ENCODE data around the gene ASTN2.
"Not testable (repeated sequence)": the region's sequence is repeated elsewhere in the genome, so short reads cannot be mapped to it uniquely, and the experiment has no call there.

The ASTN2 gene

GRCh38 chr9:116456490-116457088 lies 958.3 kb downstream of the ASTN2 start:
- Histone ChIP-seq H3K4me3 (ENCODE audit: low read depth, low read length) (no peak overlapping the region), H3K36me3 (replicated peaks) (no peaks in the 10 kb centered on the region), H3K27me3 (replicated peaks) (no peaks in the 10 kb centered on the region), H3K27ac (no peak overlapping the region)
- in situ Hi-C loops (cut with HindIII; ENCODE audit: low pct_ligation_motif_present, low sequenced_read_pairs) = no loop called here
- no peak for DNase-seq
- no peak for TF ChIP-seq CTCF (IDR thresholded peaks at IDR 0.05; ENCODE audit: low read depth, low read length, missing control alignments)

GRCh38 chr9:116454539-116454938 lies 960.3 kb downstream of the ASTN2 start:
- H3K36me3 ChIP-seq (replicated peaks); DNase-seq; H3K27ac ChIP-seq; H3K27me3 ChIP-seq (replicated peaks); in situ Hi-C loops (cut with HindIII; ENCODE audit: low pct_ligation_motif_present, low sequenced_read_pairs); H3K4me3 ChIP-seq (ENCODE audit: low read depth, low read length): not testable (repeated sequence)

GRCh38 chr9:116453785-116454184 lies 961.1 kb downstream of the ASTN2 start:
- Histone ChIP-seq H3K27me3 (replicated peaks) (no peaks in the 10 kb centered on the region), H3K4me3 (ENCODE audit: low read depth, low read length) (no peak overlapping the region), H3K27ac (no peak overlapping the region), H3K36me3 (replicated peaks) (no peaks in the 10 kb centered on the region)
- no peak for DNase-seq
- in situ Hi-C loops (cut with HindIII; ENCODE audit: low pct_ligation_motif_present, low sequenced_read_pairs) = no loop called here
- TF ChIP-seq CTCF (IDR thresholded peaks at IDR 0.05; ENCODE audit: low read depth, low read length, missing control alignments) = no peak

GRCh38 chr9:116452634-116453033 lies 962.2 kb downstream of the ASTN2 start:
- Histone ChIP-seq H3K27ac (no peak overlapping the region), H3K27me3 (replicated peaks) (no peaks in the 10 kb centered on the region), H3K36me3 (replicated peaks) (no peaks in the 10 kb centered on the region), H3K4me3 (ENCODE audit: low read depth, low read length) (no peak overlapping the region)
- DNase-seq = no peak
- in situ Hi-C loops (cut with HindIII; ENCODE audit: low pct_ligation_motif_present, low sequenced_read_pairs) = no loop called here
- no peak for TF ChIP-seq CTCF (IDR thresholded peaks at IDR 0.05; ENCODE audit: low read depth, low read length, missing control alignments)

GRCh38 chr9:116452227-116452626 lies 962.6 kb downstream of the ASTN2 start:
- no peak overlapping the region for H3K4me3 ChIP-seq (ENCODE audit: low read depth, low read length)
- no peaks in the 10 kb centered on the region for H3K36me3 ChIP-seq (replicated peaks)
- in situ Hi-C loops (cut with HindIII; ENCODE audit: low pct_ligation_motif_present, low sequenced_read_pairs) = no loop called here
- no peaks in the 10 kb centered on the region for H3K27me3 ChIP-seq (replicated peaks)
- no peak overlapping the region for H3K27ac ChIP-seq
- DNase-seq = no peak
- no peak for TF ChIP-seq CTCF (IDR thresholded peaks at IDR 0.05; ENCODE audit: low read depth, low read length, missing control alignments)

GRCh38 chr9:116451500-116452115 lies 963.2 kb downstream of the ASTN2 start:
- H3K27me3 ChIP-seq (replicated peaks) = no peaks in the 10 kb centered on the region
- in situ Hi-C loops (cut with HindIII; ENCODE audit: low pct_ligation_motif_present, low sequenced_read_pairs) = no loop called here
- TF ChIP-seq CTCF (IDR thresholded peaks at IDR 0.05; ENCODE audit: low read depth, low read length, missing control alignments) = no peak
- no peak for DNase-seq
- no peak overlapping the region for H3K27ac ChIP-seq
- H3K36me3 ChIP-seq (replicated peaks) = no peaks in the 10 kb centered on the region
- no peak overlapping the region for H3K4me3 ChIP-seq (ENCODE audit: low read depth, low read length)

Measured in brain microvascular endothelial cell (primary cell).